MM.1S (cell line): ENCODE data around the gene TLDC2.
"Not testable (repeated sequence)": the region's sequence is repeated elsewhere in the genome, so short reads cannot be mapped to it uniquely, and the experiment has no call there.

Experiments used
- DNase-seq: peaks from one replicate; pipeline ENCODE4 v3.0.0-alpha.2; 2015
- H2AFZ ChIP-seq: fragments of 300-600 bp; sonication (generic); 2 replicates; pipeline ENCODE4 v1.6.0; 2016; ENCODE audit warnings: antibody characterized with exemption, low read length
- H3F3A ChIP-seq: fragments of 300-600 bp; sonication (generic); 2 replicates; pipeline ENCODE4 v1.6.1; 2016; ENCODE audit warnings: mild to moderate bottlenecking, antibody characterized with exemption, low read length, moderate library complexity, mixed read lengths; ENCODE audit not compliant: insufficient read depth
- H3K27ac ChIP-seq: fragments of 300-600 bp; sonication (generic); 2 replicates; pipeline ENCODE4 v1.5.1; 2016; ENCODE audit warnings: mild to moderate bottlenecking, low read length
- H3K27me3 ChIP-seq: fragments of 300-600 bp; sonication (generic); replicated peaks from 2 replicates; pipeline ENCODE4 v1.6.0; 2016; ENCODE audit warnings: low read length; ENCODE audit not compliant: insufficient read depth
- H3K36me3 ChIP-seq: fragments of 300-600 bp; sonication (generic); replicated peaks from 2 replicates; pipeline ENCODE4 v1.6.1; 2016; ENCODE audit warnings: mild to moderate bottlenecking, low read length, mixed read lengths; ENCODE audit not compliant: insufficient read depth
- H3K4me1 ChIP-seq: fragments of 300-600 bp; sonication (generic); 2 replicates; pipeline ENCODE4 v1.6.1; 2016; ENCODE audit warnings: low read length, mixed read lengths
- H3K4me2 ChIP-seq: fragments of 300-600 bp; sonication (generic); 2 replicates; pipeline ENCODE4 v1.6.0; 2016; ENCODE audit warnings: low read depth, low read length
- H3K4me3 ChIP-seq: fragments of 300-600 bp; sonication (generic); 2 replicates; pipeline ENCODE4 v1.5.1; 2016; ENCODE audit warnings: low read length, mixed read lengths
- H3K79me2 ChIP-seq: fragments of 300-600 bp; sonication (generic); 2 replicates; pipeline ENCODE4 v1.6.1; 2016; ENCODE audit warnings: mixed run types, low read length, mixed read lengths
- H3K9ac ChIP-seq: fragments of 300-600 bp; sonication (generic); 2 replicates; pipeline ENCODE4 v1.6.1; 2016; ENCODE audit warnings: low read length, mixed read lengths
- H3K9me2 ChIP-seq: fragments of 300-600 bp; sonication (generic); replicated peaks from 2 replicates; pipeline ENCODE4 v1.6.1; 2016; ENCODE audit warnings: mild to moderate bottlenecking, low read length, mixed read lengths; ENCODE audit not compliant: insufficient read depth
- H3K9me3 ChIP-seq: fragments of 300-600 bp; sonication (generic); replicated peaks from 2 replicates; pipeline ENCODE4 v1.6.1; 2016; ENCODE audit warnings: mild to moderate bottlenecking, low read length, mixed read lengths; ENCODE audit not compliant: insufficient read depth
- H4K20me1 ChIP-seq: fragments of 300-600 bp; sonication (generic); 2 replicates; pipeline ENCODE4 v1.6.1; 2016; ENCODE audit warnings: mild to moderate bottlenecking, low read length, moderate library complexity, mixed read lengths; ENCODE audit not compliant: insufficient read depth
- EZH2 ChIP-seq: fragments of 300-600 bp; sonication (generic); optimal IDR thresholded peaks from 2 replicates; pipeline ENCODE3; 2017; ENCODE audit warnings: low read depth, mild to moderate bottlenecking, antibody characterized with exemption, low read length, mixed read lengths
- EZH2phosphoT487 ChIP-seq: fragments of 300-600 bp; sonication (generic); IDR thresholded peaks from 2 replicates; pipeline ENCODE4 v1.6.1; 2018; ENCODE audit warnings: antibody characterized with exemption, low read length
- TF ChIP-seq, protein P1 (sequence below): fragments of 300-600 bp; sonication (generic); IDR thresholded peaks from 2 replicates; pipeline ENCODE4 v1.5.1; 2016; ENCODE audit warnings: antibody characterized with exemption, low read length, mixed read lengths

TLDC2 gene

GRCh38 chr20:36927704-36928103, 51.8 kb downstream of the TLDC2 start:
- no peak overlapping the region for H3K4me3 ChIP-seq
- H3K4me2 ChIP-seq = no peak overlapping the region
- H2AFZ ChIP-seq = no peak overlapping the region
- no peaks in the 10 kb centered on the region for H3K9me3 ChIP-seq
- no peak for DNase-seq
- H3K9me2 ChIP-seq = no peaks in the 10 kb centered on the region
- H3K36me3 ChIP-seq = peaks cover 5% of the 10 kb centered on the region; the same call in 1 of the 2 replicates
- 0 out of 2 replicates have a peak, but pooled peaks cover 4% of the 10 kb centered on the region for H3F3A ChIP-seq
- H3K27me3 ChIP-seq = no peaks in the 10 kb centered on the region
- TF ChIP-seq EZH2 (no peak), EZH2phosphoT487 (no peak)
- TF ChIP-seq, protein P1, sequence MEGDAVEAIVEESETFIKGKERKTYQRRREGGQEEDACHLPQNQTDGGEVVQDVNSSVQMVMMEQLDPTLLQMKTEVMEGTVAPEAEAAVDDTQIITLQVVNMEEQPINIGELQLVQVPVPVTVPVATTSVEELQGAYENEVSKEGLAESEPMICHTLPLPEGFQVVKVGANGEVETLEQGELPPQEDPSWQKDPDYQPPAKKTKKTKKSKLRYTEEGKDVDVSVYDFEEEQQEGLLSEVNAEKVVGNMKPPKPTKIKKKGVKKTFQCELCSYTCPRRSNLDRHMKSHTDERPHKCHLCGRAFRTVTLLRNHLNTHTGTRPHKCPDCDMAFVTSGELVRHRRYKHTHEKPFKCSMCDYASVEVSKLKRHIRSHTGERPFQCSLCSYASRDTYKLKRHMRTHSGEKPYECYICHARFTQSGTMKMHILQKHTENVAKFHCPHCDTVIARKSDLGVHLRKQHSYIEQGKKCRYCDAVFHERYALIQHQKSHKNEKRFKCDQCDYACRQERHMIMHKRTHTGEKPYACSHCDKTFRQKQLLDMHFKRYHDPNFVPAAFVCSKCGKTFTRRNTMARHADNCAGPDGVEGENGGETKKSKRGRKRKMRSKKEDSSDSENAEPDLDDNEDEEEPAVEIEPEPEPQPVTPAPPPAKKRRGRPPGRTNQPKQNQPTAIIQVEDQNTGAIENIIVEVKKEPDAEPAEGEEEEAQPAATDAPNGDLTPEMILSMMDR = no peak
- no peaks in the 10 kb centered on the region for H3K4me1 ChIP-seq
- no peak overlapping the region for H3K9ac ChIP-seq
- no peaks in the 10 kb centered on the region for H4K20me1 ChIP-seq
- H3K79me2 ChIP-seq = peaks cover 6% of the 10 kb centered on the region; the same call in 1 of the 2 replicates
- H3K27ac ChIP-seq = no peak overlapping the region

- DNase-seq = no peak
- H4K20me1 ChIP-seq = no peaks in the 10 kb centered on the region
- no peaks in the 10 kb centered on the region for H3K9me2 ChIP-seq
- H3K27ac ChIP-seq = no peak overlapping the region
- no peaks in the 10 kb centered on the region for H3K4me1 ChIP-seq
- no peaks in the 10 kb centered on the region for H3F3A ChIP-seq
- H3K9me3 ChIP-seq = no peaks in the 10 kb centered on the region
- H3K9ac ChIP-seq = no peak overlapping the region
- no peak overlapping the region for H3K4me2 ChIP-seq
- peaks cover 5% of the 10 kb centered on the region; the same call in 1 of the 2 replicates for H3K36me3 ChIP-seq
- H3K79me2 ChIP-seq = peaks cover 6% of the 10 kb centered on the region; the same call in 1 of the 2 replicates
- no peak overlapping the region for H3K4me3 ChIP-seq
- no peaks in the 10 kb centered on the region for H3K27me3 ChIP-seq
- H2AFZ ChIP-seq = no peak overlapping the region
- no peak for TF ChIP-seq EZH2phosphoT487
- TF ChIP-seq, protein P1 = no peak
- TF ChIP-seq EZH2 = no peak
These were observed 53.4 kb downstream of the TLDC2 start for GRCh38 chr20:36929290-36929689.

GRCh38 chr20:36929691-36930090, 53.8 kb downstream of the TLDC2 start:
- no peak overlapping the region for H3K4me3 ChIP-seq
- DNase-seq = no peak
- no peaks in the 10 kb centered on the region for H3F3A ChIP-seq
- H3K9me3 ChIP-seq = no peaks in the 10 kb centered on the region
- H3K4me1 ChIP-seq = no peaks in the 10 kb centered on the region
- peaks cover 5% of the 10 kb centered on the region; the same call in 1 of the 2 replicates for H3K36me3 ChIP-seq
- H3K27me3 ChIP-seq = no peaks in the 10 kb centered on the region
- no peak overlapping the region for H2AFZ ChIP-seq
- peaks cover 6% of the 10 kb centered on the region; the same call in 1 of the 2 replicates for H3K79me2 ChIP-seq
- TF ChIP-seq EZH2phosphoT487 (no peak), EZH2 (no peak)
- TF ChIP-seq, protein P1 = no peak
- no peak overlapping the region for H3K27ac ChIP-seq
- H3K9ac ChIP-seq = no peak overlapping the region
- no peak overlapping the region for H3K4me2 ChIP-seq
- H4K20me1 ChIP-seq = no peaks in the 10 kb centered on the region
- no peaks in the 10 kb centered on the region for H3K9me2 ChIP-seq

DNA sequence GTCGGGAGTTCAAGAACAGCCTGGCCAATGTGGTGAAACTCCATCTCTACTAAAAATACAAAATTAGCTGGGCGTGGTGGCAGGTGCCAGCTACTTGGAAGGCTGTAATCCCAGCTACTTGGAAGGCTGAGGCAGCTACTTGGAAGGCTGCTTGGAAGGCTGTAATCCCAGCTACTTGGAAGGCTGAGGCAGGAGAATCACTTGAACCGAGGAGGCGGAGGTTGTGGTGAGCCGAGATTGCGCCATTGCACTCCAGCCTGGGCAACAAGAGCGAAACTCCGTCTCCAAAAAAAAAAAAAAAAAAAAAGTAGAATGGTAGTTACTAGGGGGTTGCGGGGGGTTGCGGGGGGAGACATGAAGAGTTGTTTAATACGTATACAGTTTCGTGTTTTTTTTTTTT, 56.1 kb downstream of the TLDC2 start:
- peaks cover 20% of the 10 kb centered on the region for H3K79me2 ChIP-seq
- DNase-seq, H2AFZ ChIP-seq, H3K4me3 ChIP-seq, H3K36me3 ChIP-seq, H3K9ac ChIP-seq, H4K20me1 ChIP-seq, H3K27me3 ChIP-seq, H3F3A ChIP-seq, H3K4me1 ChIP-seq, H3K4me2 ChIP-seq, H3K9me2 ChIP-seq, H3K9me3 ChIP-seq, H3K27ac ChIP-seq: not testable (repeated sequence)
